Gastrocnemius medialis (tissue), 4 donors: ENCODE measurements around the gene S100A16.

Experiments
- CTCF ChIP-seq, 5 experiments: fragments of 450-650 bp in 3 of 5; fragments of 200-600 bp in 2 of 5; sonication (generic) in 2 of 5; IDR thresholded peaks in 4 of 5; conservative IDR thresholded peaks in 1 of 5; 1 replicate in 4 of 5; 2 replicates in 1 of 5; pipeline ENCODE4 v1.5.1; 2016 to 2019; ENCODE audit warnings: antibody characterized with exemption in 5 of 5, mild to moderate bottlenecking in 3 of 5, moderate library complexity in 3 of 5
- POLR2A ChIP-seq, 2 donors: fragments of 450-650 bp; IDR thresholded peaks; one replicate each; pipeline ENCODE4 v1.6.1; 2017; ENCODE audit warnings: antibody characterized with exemption in 2 of 2, mild to moderate bottlenecking in 2 of 2, moderate library complexity in 2 of 2

DNA sequence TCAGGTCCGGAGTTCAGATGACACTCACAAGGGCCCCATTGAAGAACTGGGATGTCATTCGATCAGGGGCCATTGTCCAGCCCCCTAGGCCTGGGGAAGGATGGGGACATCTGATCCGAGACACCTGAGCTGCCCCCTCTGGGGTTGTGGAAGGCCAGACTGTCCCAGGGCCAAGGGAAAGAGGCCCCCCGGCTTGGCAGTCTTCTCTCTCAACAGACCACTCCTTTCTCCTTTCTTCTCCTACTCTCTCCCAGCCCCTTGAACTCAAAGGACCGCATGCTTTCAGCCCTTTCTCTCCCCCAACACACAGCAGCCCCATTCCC is 16.4 kb upstream of the S100A16 start:
- TF ChIP-seq POLR2A (IDR thresholded peaks at IDR 0.05) (no peak), CTCF (IDR thresholded peaks at IDR 0.05 in 4 of 5, conservative IDR thresholded peaks at IDR 0.05 in 1 of 5) (no peak)
